Peyer's patch (tissue), 4 donors: Measurements from ENCODE around the gene CDCA7. TPM values are rescaled to one million over a fixed set of nuclear protein-coding genes. Genes with fewer than 3 reads are reported as not detected.
"Not testable (repeated sequence)": the region's sequence is repeated elsewhere in the genome, so short reads cannot be mapped to it uniquely, and the experiment has no call there.

Experiments used
- DNase-seq, 3 donors: peaks; one replicate each; pipeline ENCODE4 v3.0.0-alpha.2; 2017 to 2019
- H3K27ac ChIP-seq, 4 donors: fragments of 200-600 bp; sonication (generic); one replicate each; pipeline ENCODE4 v1.5.1; 2016 to 2019
- H3K27me3 ChIP-seq, 2 donors: fragments of 200-600 bp; sonication (generic); one replicate each; pipeline ENCODE4 v1.5.1; 2019
- H3K36me3 ChIP-seq, 3 donors: fragments of 200-600 bp; sonication (generic); one replicate each; pipeline ENCODE4 v1.5.1; 2016 to 2019
- H3K4me1 ChIP-seq, 4 donors: fragments of 200-600 bp; sonication (generic); one replicate each; pipeline ENCODE4 v1.5.1; 2016 to 2019
- H3K4me3 ChIP-seq, 4 donors: fragments of 200-600 bp; sonication (generic); 1 replicate in 3 of 4; 2 replicates in 1 of 4; pipeline ENCODE4 v1.5.1; 2016 to 2019; ENCODE audit warnings: mild to moderate bottlenecking in 1 of 4
- H3K9me3 ChIP-seq, 4 donors: fragments of 200-600 bp; sonication (generic); one replicate each; pipeline ENCODE4 v1.5.1; 2016 to 2019; ENCODE audit warnings: mild to moderate bottlenecking in 1 of 4
- CTCF ChIP-seq, 6 experiments: fragments of 450-650 bp in 4 of 6; fragments of 200-600 bp in 2 of 6; sonication (generic) in 1 of 6; IDR thresholded peaks; one replicate each; pipeline ENCODE4 v1.5.1; 2017 to 2019; ENCODE audit warnings: antibody characterized with exemption in 6 of 6, mild to moderate bottlenecking in 3 of 6, moderate library complexity in 1 of 6
- POLR2A ChIP-seq, 2 donors: fragments of 450-650 bp; IDR thresholded peaks; one replicate each; pipeline ENCODE4 v1.5.1; 2017; ENCODE audit warnings: antibody characterized with exemption in 2 of 2, mild to moderate bottlenecking in 2 of 2, moderate library complexity in 2 of 2
- total RNA-seq, 4 donors: library from RNA; depleted of rRNA; stranded (reverse); fragments of >200 nt; gene quantifications; one replicate each; pipeline ENCODE4 v1.1.0, GENCODE V29; 2016

The CDCA7 gene
- total RNA-seq, 4 donors from 2014 or later = 18.4 to 152 (median 46.1) TPM

GRCh38 chr2:173326806-173327205 lies 27.9 kb upstream of the CDCA7 start:
- H3K9me3 ChIP-seq = peaks cover 0 to 7% (median 0%) of the 10 kb centered on the region in 4 donors
- TF ChIP-seq POLR2A (IDR thresholded peaks at IDR 0.05) (no peak), CTCF (IDR thresholded peaks at IDR 0.05) (no peak)
- no peak for DNase-seq
- no peak overlapping the region for H3K27ac ChIP-seq
- H3K4me1 ChIP-seq = no peaks in the 10 kb centered on the region
- no peak overlapping the region for H3K4me3 ChIP-seq
- H3K27me3 ChIP-seq = no peaks in the 10 kb centered on the region
- H3K36me3 ChIP-seq = no peaks in the 10 kb centered on the region

GRCh38 chr2:173327421-173327820 lies 27.3 kb upstream of the CDCA7 start:
- Histone ChIP-seq H3K36me3 (no peaks in the 10 kb centered on the region), H3K9me3 (peaks cover 0 to 9% (median 0%) of the 10 kb centered on the region in 4 donors), H3K4me3 (no peak overlapping the region), H3K4me1 (no peaks in the 10 kb centered on the region), H3K27me3 (no peaks in the 10 kb centered on the region), H3K27ac (no peak overlapping the region)
- DNase-seq = no peak
- no peak for TF ChIP-seq CTCF (IDR thresholded peaks at IDR 0.05)
- no peak for TF ChIP-seq POLR2A (IDR thresholded peaks at IDR 0.05)

GRCh38 chr2:173333003-173333402 lies 21.7 kb upstream of the CDCA7 start:
- not testable (repeated sequence) for DNase-seq, H3K4me3 ChIP-seq, H3K4me1 ChIP-seq, H3K27ac ChIP-seq, H3K36me3 ChIP-seq, H3K27me3 ChIP-seq
- peaks cover 0 to 20% (median 0%) of the 10 kb centered on the region in 4 donors for H3K9me3 ChIP-seq

GRCh38 chr2:173339807-173340206 lies 14.9 kb upstream of the CDCA7 start:
- TF ChIP-seq CTCF (IDR thresholded peaks at IDR 0.05) (no peak), POLR2A (IDR thresholded peaks at IDR 0.05) (no peak)
- no peaks in the 10 kb centered on the region for H3K36me3 ChIP-seq
- H3K27ac ChIP-seq = no peak overlapping the region
- H3K4me1 ChIP-seq = no peaks in the 10 kb centered on the region
- no peak overlapping the region for H3K4me3 ChIP-seq
- no peaks in the 10 kb centered on the region for H3K27me3 ChIP-seq
- no peaks in the 10 kb centered on the region for H3K9me3 ChIP-seq
- DNase-seq = no peak

GRCh38 chr2:173343921-173344320 lies 10.8 kb upstream of the CDCA7 start:
- no peak overlapping the region for H3K4me3 ChIP-seq
- no peaks in the 10 kb centered on the region for H3K27me3 ChIP-seq
- no peaks in the 10 kb centered on the region for H3K4me1 ChIP-seq
- H3K9me3 ChIP-seq = peaks cover 0 to 16% (median 0%) of the 10 kb centered on the region in 4 donors
- no peak overlapping the region for H3K27ac ChIP-seq
- no peak for DNase-seq
- H3K36me3 ChIP-seq = no peaks in the 10 kb centered on the region
- TF ChIP-seq POLR2A (IDR thresholded peaks at IDR 0.05) (no peak), CTCF (IDR thresholded peaks at IDR 0.05) (no peak)

- Histone ChIP-seq H3K9me3 (peaks cover 0 to 16% (median 0%) of the 10 kb centered on the region in 4 donors), H3K36me3 (no peaks in the 10 kb centered on the region), H3K4me3 (no peak overlapping the region), H3K27ac (no peak overlapping the region), H3K27me3 (no peaks in the 10 kb centered on the region), H3K4me1 (no peaks in the 10 kb centered on the region)
- no peak for TF ChIP-seq POLR2A (IDR thresholded peaks at IDR 0.05)
- TF ChIP-seq CTCF (IDR thresholded peaks at IDR 0.05) = no peak
- no peak for DNase-seq
Measured at GRCh38 chr2:173346035-173346434, 8.6 kb upstream of the CDCA7 start.
